GM11168 (cell line): ENCODE data around the gene GALNT2.

Experiments
- in situ Hi-C: fragments of 300-500 bp; cut with MboI; formaldehyde crosslinking; loops from one replicate; pipeline ENCODE4 v1.12.0; 2022; ENCODE audit warnings: low sequenced_read_pairs; ENCODE audit not compliant: unreplicated experiment

Gene GALNT2

GRCh38 chr1:230070321-230071208, 3.5 kb downstream of the GALNT2 start:
- in situ Hi-C loops = loop anchor here (5.0 kb wide), 1 partner anchor 37 kb away; no protein-coding TSS in a partner anchor

DNA sequence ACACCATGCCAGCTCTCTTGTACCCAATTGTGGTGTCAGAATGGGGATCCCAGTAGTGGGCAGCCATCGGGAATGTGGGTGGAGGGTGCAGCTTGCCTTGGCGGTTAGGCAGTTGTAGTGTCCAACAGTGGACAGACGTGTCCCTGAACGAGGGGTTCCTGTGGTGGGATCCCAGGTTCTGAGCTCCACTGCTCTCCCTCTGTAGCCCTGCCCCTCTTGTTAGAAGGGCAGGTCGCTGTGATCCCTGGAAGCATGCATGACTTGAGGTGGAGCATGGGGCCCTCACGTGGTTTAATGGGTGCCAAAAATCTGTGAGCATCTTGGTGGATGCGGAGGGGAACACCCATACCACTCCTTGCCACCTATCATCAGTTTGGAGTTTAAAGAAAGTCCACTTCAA, 4.3 kb downstream of the GALNT2 start:
- in situ Hi-C loops = loop anchor here (5.0 kb wide), 1 partner anchor 36 kb away; no protein-coding TSS in a partner anchor

DNA sequence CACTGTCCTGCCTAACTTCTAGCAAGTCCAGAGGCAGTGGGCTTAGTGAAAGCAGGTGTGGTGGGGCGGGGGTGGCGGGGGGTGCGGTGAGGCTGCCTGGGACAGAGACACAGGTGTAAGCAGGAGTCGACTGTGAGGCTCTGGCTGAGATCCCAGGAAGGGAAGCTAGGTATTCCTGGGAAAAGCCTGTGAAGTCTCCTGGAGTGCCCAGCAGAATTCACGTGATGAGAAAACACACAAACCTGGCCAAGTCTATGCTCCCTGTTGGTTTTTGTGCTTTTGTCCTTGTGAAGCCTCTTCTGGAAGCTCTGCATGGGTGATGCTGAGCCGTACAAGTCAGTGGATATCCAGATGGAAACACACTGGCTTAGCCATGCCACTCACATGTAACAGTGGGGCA, 5.3 kb downstream of the GALNT2 start:
- in situ Hi-C loops = loop anchor here (5.0 kb wide), 1 partner anchor 35 kb away; no protein-coding TSS in a partner anchor

DNA sequence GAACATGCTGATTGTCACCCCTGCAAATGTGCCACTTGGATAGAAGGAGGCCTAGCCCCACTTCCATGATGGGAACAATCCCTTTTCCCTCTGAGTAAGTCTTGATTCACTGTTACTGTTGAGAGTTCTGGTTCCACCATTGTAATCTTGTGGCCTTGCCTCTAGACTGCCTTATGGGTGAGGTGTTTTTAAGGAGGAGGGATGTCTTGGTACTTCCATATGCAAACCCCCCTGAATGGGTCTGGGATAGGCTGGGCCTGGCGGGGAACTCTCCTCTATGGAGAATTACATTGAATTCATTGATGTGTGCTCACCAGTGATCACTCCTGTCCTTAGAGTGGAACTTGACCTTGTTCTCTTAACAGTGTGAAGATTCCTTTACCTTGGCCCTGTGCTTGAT, 5.8 kb downstream of the GALNT2 start:
- in situ Hi-C loops = loop anchor here (5.0 kb wide), 1 partner anchor 34 kb away; no protein-coding TSS in a partner anchor

- in situ Hi-C loops = loop anchor here (5.0 kb wide), 1 partner anchor 34 kb away; no protein-coding TSS in a partner anchor
Observed at GRCh38 chr1:230073371-230074035, 6.5 kb downstream of the GALNT2 start.

DNA sequence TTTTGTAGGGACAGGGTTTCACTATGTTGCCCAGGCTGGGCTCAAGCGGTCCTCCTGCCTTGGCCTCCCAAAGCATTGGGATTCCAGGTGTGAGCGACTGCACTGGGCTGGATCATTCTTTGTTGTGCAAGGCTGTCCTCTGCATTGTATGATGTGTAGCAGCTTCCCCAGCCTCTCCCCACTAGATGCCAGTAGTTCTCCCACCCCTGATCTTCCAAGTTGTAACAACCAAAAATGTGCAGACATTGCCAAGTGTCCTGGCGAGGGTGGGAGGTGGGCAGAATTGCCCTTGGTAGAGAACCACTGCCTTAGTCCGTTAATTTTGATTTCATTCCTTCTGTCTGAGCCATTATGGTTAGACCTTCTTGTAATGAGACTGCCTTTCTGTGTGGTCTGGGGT, 7.2 kb downstream of the GALNT2 start:
- in situ Hi-C loops = loop anchor here (5.0 kb wide), 1 partner anchor 33 kb away; no protein-coding TSS in a partner anchor

GRCh38 chr1:230074762-230075161, 7.7 kb downstream of the GALNT2 start:
- in situ Hi-C loops = loop anchor here (5.0 kb wide), 1 partner anchor 33 kb away; no protein-coding TSS in a partner anchor

DNA sequence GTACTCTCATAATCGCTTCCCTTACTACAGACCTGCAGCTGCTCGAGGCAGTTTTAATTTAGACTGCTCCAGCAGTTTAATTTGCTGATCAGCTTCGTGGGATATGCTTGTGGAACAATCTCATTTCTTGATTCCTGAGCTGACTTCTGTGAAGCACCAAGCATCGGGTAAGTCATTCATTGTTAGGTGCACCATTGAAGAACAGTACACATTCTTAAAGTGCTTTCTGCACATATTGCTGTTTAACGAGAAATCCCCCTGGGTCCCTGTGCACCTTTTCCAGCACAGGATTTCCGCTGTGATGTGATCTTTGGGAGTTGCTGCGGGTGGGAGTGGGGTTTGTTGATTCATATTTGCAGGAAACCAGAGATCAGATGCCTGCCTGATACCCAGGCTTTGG, 9.1 kb downstream of the GALNT2 start:
- in situ Hi-C loops = no loop called here

DNA sequence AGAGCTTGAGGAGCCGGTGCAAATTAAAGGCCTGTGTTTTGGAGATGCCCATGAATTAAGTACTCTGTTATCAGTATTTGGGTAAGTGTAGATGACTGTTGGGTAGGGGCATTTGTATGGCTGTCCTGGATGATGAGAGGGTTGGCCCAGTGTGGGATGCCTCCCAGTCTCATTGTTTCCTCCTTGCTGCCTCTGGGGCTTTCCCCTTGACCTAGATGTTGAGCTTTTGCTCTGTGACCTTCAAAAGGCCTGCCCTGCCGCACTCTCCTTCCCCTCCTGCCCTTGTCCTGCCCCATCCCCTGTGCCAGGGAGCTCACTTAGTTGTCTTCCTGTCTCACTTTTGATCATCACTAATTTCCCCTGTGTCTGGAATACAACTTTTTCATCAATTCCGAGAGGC, 10.0 kb downstream of the GALNT2 start:
- in situ Hi-C loops = no loop called here

DNA sequence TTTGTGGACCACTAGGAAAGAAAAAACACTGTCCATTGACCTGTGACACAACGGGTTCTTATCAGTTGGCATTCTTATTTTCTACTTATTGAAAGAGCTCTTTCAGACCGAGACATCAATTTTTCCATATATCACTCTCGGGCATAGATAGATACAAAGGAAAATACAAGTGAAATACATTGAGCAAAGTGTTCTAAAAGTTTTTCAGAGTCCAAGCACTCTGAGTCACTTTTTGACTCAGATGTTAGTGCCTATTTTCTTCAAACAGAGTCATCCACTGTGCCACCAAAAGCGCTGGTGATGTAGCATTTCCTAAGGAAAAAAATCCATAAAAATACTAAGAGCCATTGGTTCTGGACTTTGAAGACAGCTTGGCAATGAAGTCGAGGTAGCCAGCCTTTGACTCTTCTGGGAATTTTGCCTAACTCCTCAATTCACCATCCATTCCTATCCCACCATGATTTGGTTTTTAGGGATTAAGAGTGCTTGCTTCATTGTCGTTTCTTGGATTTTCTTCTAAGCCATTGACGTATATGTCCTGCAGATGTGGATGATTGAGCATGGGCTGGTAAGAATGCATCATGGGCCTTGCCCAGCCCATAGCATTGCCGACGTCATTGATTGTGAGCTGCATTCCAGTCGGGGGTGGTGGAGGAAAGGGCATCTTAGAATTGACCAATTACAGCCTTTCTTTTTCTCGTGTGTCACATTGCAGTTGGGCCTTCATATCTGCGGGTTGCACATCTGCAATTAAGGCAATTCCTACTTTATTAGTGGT, 10.6 kb downstream of the GALNT2 start:
- in situ Hi-C loops = no loop called here

DNA sequence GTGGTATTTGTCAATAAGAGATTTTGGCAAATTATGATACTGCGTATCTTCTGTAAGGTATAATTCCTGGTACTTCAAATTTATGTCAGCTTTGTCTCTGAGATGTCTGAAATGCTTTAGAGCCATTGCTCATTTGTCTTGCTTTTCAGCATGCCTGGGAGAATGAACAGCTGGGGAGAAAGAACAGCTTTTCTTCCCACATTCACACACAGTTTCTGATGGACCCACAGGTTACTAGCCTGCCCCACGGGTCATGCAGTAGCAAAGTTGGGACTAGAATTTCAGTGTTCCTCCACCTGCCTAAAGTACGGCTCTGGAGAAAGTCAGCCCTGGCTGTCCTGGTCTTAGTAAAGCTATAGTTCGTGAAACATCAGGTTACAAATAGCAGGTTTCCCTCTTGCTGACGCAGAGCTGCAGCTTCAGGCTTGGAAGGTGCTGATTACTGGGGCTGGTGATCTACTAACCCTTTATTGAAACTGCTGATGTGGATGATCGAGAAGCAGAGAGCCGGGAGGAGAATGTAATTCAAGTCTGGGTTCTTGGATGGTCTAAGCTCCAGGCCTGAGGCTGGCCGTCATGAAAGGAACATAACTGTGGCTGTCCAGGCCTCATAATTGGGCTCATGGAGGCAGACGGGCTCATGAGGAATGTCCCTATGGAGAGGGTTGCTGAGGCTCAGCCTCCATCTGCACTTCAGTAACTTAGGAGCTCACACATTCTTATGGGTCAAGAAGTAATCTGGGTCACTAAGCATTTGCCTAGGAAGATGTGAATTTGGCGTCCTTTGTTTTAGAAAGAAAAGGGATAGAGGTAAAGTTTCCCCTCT, 12.4 kb downstream of the GALNT2 start:
- in situ Hi-C loops = no loop called here

DNA sequence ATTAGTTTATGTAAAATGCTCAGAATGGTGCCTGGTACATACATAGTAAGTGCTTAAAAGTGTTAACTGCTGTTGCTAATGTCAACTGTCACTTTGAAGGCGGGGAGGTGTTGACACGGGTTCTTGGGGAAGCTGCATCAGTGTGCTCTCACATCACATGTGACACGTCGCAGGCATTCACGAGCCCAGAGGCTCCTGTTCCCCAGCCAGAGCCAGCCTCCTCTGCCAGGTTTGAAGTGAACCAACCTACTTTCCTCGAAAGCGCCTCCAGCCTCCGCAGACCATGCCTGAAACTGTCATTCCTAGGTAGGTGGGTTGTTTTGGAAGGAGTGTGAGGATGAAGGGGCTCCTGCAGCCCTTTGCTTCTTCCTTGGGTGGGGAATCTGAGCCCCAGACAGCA, 13.8 kb downstream of the GALNT2 start:
- in situ Hi-C loops = no loop called here

DNA sequence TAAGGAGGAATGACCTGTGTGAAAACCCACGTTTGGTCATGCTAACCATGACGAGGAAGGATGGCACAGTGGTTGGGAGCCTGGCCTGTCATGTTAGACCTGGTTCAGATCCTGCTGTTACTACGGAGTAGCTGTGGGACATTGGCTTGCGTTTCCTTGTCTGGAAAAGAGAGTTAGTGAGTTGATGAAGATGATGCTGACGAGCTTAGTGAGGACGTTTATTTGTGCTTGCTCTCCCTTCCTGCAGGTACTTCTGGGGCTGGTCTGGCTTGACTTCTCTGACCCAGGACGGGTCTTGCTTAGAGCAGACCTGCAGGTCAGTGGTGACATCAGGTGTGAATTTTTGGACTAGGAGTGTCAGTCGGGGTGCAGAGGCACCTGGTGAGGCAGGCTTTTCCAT, 14.7 kb downstream of the GALNT2 start:
- in situ Hi-C loops = no loop called here

DNA sequence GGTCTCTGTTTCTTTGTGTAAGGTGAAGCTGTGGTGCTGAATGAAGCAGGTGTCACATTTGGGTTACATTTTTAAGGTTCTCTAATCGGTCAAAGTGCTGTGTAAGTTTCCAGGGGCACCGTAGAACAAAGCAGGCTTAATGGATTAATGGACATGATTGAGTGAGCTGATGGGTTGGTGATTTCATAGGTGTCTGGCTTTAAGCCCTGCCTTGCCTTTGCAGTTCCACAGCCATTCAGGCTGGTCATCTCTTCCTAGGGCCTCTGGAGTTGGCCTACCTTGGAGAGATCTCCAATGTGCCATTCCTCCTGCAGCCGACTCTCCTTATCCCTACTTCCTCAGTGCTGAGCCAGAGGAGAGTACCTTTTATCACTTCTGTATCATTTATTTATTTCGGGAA, 15.2 kb downstream of the GALNT2 start:
- in situ Hi-C loops = no loop called here

DNA sequence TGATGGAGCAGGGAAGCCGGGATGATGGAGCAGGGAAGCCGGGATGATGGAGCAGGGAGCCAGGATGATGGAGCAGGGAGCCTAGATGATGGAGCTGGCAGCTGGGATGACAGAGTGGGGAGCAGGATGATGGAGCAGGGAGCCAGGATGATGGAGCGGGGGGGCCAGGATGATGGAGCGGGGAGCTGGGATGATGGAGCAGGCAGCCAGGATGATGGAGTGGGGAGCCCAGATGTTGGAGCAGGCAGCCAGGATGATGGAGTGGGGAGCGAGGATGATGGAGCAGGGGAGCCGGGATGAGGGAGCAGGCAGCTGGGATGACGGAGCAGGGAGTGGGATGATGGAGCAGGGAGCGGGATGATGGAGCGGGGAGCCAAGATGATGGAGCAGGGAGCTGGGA, 16.0 kb downstream of the GALNT2 start:
- in situ Hi-C loops = no loop called here

- in situ Hi-C loops = no loop called here
Observed at GRCh38 chr1:230083746-230084407, 16.8 kb downstream of the GALNT2 start.

- in situ Hi-C loops = no loop called here
Observed at GRCh38 chr1:230084408-230085177, 17.6 kb downstream of the GALNT2 start.

- in situ Hi-C loops = no loop called here
Observed at GRCh38 chr1:230085178-230085515, 18.1 kb downstream of the GALNT2 start.
